Activated CD4-positive, alpha-beta T cell treated with anti-CD3 and anti-CD28 coated beads for 4 hours (primary cell): Measurements from ENCODE around the gene PRKG2.

Experiments
- DNase-seq, 2 donors: peaks; one replicate each; pipeline ENCODE4 v3.0.0-alpha.2; 2020

Gene PRKG2

GRCh38 chr4:81093720-81094401, 121.2 kb downstream of the PRKG2 start:
- no peak for DNase-seq

- DNase-seq: no peak
Measured at GRCh38 chr4:81085979-81086378, 129.0 kb downstream of the PRKG2 start.

GRCh38 chr4:81085291-81085690, 129.7 kb downstream of the PRKG2 start:
- DNase-seq: no peak

- DNase-seq: no peak
Measured at GRCh38 chr4:81084634-81085033, 130.4 kb downstream of the PRKG2 start.

- DNase-seq: no peak
Measured at GRCh38 chr4:81084029-81084428, 131.0 kb downstream of the PRKG2 start.

GRCh38 chr4:81081156-81081555, 133.9 kb downstream of the PRKG2 start:
- DNase-seq: no peak

- DNase-seq: no peak
Measured at GRCh38 chr4:81071013-81071412, 144.0 kb downstream of the PRKG2 start.

GRCh38 chr4:81069706-81070331, 145.2 kb downstream of the PRKG2 start:
- peak; percentile 24 to 55 for DNase-seq

GRCh38 chr4:81065446-81065845, 149.6 kb downstream of the PRKG2 start:
- no peak for DNase-seq

- DNase-seq: no peak
Measured at GRCh38 chr4:81062001-81062400, 153.0 kb downstream of the PRKG2 start.

- DNase-seq: no peak
Measured at GRCh38 chr4:81061344-81061730, 153.7 kb downstream of the PRKG2 start.

- no peak for DNase-seq
Measured at GRCh38 chr4:81060587-81061343, 154.3 kb downstream of the PRKG2 start.

- DNase-seq: no peak
Measured at GRCh38 chr4:81058621-81059020, 156.4 kb downstream of the PRKG2 start.

- peak; percentile 14 to 44 for DNase-seq
Measured at GRCh38 chr4:81052119-81053068, 162.6 kb downstream of the PRKG2 start.

- no peak for DNase-seq
Measured at GRCh38 chr4:81049907-81050306, 165.1 kb downstream of the PRKG2 start.

GRCh38 chr4:81049330-81049729, 165.7 kb downstream of the PRKG2 start:
- DNase-seq: no peak

GRCh38 chr4:81042578-81043365, 172.2 kb downstream of the PRKG2 start:
- DNase-seq: no peak

GRCh38 chr4:81040012-81040659, 174.9 kb downstream of the PRKG2 start:
- peak in 1 of 2 donors; percentile 3 for DNase-seq

GRCh38 chr4:81039351-81039972, 175.6 kb downstream of the PRKG2 start:
- no peak for DNase-seq

GRCh38 chr4:81038636-81039350, 176.2 kb downstream of the PRKG2 start:
- no peak for DNase-seq
